DND-41 (cell line): ENCODE measurements around the gene G0S2.

ENCODE experiments used
- ATAC-seq: fragments of 200-7000 bp; cut with Tn5 transposase; 3 replicates; pipeline ENCODE4 v1.9.1; 2021; ENCODE audit warnings: low read depth; ENCODE audit not compliant: insufficient read depth
- DNase-seq: peaks from one replicate; pipeline ENCODE4 v3.0.0-alpha.2; 2020
- H2AFZ ChIP-seq: 2 replicates; pipeline ENCODE4 v1.6.0; 2012; ENCODE audit warnings: low read depth, low read length
- H3K27ac ChIP-seq: 2 replicates; pipeline ENCODE4 v1.5.1; 2012; ENCODE audit warnings: low read length, inconsistent platforms
- H3K27me3 ChIP-seq: fragments of 200-600 bp; sonication (generic); 2 replicates; pipeline ENCODE4 v1.6.0; 2012; ENCODE audit warnings: low read length, mild to moderate bottlenecking, inconsistent platforms; ENCODE audit not compliant: insufficient read depth, poor library complexity
- H3K36me3 ChIP-seq: 2 replicates; pipeline ENCODE4 v1.5.1; 2012; ENCODE audit warnings: low read length, inconsistent platforms; ENCODE audit not compliant: insufficient read depth
- H3K4me1 ChIP-seq: 2 replicates; pipeline ENCODE4 v1.5.1; 2012; ENCODE audit warnings: mild to moderate bottlenecking, low read length; ENCODE audit not compliant: insufficient read depth
- H3K4me2 ChIP-seq: 2 replicates; pipeline ENCODE4 v1.6.0; 2012; ENCODE audit warnings: mild to moderate bottlenecking, moderate library complexity, low read length, inconsistent platforms; ENCODE audit not compliant: insufficient read depth
- H3K4me3 ChIP-seq, 2 experiments: fragments of 200-600 bp in 1 of 2; shearing (Covaris generic) in 1 of 2; 2 replicates each; pipeline ENCODE4 v1.5.1; 2012 to 2016; ENCODE audit warnings: inconsistent platforms in 2 of 2, low read length in 2 of 2, mild to moderate bottlenecking in 2 of 2, low read depth in 1 of 2, moderate library complexity in 1 of 2
- H3K79me2 ChIP-seq: 2 replicates; pipeline ENCODE4 v1.6.0; 2012; ENCODE audit warnings: low read length, inconsistent platforms; ENCODE audit not compliant: insufficient read depth
- H3K9ac ChIP-seq: 2 replicates; pipeline ENCODE4 v1.6.0; 2012; ENCODE audit warnings: low read depth, mild to moderate bottlenecking, inconsistent platforms, low read length, moderate library complexity
- H3K9me3 ChIP-seq: 2 replicates; pipeline ENCODE4 v1.5.1; 2012; ENCODE audit warnings: low read length, moderate library complexity, mild to moderate bottlenecking, inconsistent platforms; ENCODE audit not compliant: insufficient read depth, severe bottlenecking
- H4K20me1 ChIP-seq: 2 replicates; pipeline ENCODE4 v1.6.0; 2012; ENCODE audit warnings: low read length; ENCODE audit not compliant: insufficient read depth
- EZH2 ChIP-seq: IDR thresholded peaks from 3 replicates; pipeline ENCODE4 v1.6.1; 2012; ENCODE audit warnings: borderline replicate concordance, low read depth, mild to moderate bottlenecking, moderate library complexity, low read length, inconsistent platforms; ENCODE audit not compliant: severe bottlenecking
- TF ChIP-seq, protein P1 (sequence below): IDR thresholded peaks from 2 replicates; pipeline ENCODE4 v1.5.1; 2012; ENCODE audit warnings: borderline replicate concordance, low read length, moderate library complexity, mild to moderate bottlenecking; ENCODE audit not compliant: poor library complexity, severe bottlenecking; ENCODE audit errors: extremely low read depth

The G0S2 gene

DNA sequence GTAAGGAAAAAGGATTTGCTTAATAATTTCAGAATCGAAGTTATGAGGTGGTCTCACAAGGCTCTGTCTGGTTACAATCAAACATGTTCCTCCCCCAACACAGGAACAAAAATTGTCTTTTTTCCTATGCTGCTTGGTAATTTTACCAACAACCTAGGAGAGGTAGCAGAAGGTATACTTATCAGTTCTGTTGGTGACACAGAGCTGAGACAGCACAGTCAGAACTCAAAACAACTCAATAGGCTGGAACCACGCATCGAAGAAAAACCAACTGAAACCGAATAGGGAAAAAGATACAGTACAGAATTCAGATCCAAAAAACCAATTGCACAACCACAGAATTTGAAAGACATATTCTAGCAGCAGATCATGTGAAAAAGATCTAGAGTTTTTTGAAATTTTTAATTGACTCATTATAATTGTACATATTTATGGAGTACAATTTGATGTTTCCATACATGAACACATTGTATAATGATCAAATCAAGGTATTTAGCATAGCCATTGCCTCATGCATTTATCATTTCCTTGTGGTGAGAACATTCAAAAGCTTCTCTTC is 3.8 kb downstream of the G0S2 start:
- Histone ChIP-seq H3K9me3 (no peaks in the 10 kb centered on the region), H4K20me1 (no peaks in the 10 kb centered on the region), H3K4me1 (no peaks in the 10 kb centered on the region), H3K4me3 (no peak overlapping the region), H3K9ac (no peak overlapping the region), H3K27ac (no peak overlapping the region), H3K36me3 (no peaks in the 10 kb centered on the region), H3K4me2 (no peak overlapping the region), H3K79me2 (no peaks in the 10 kb centered on the region), H3K27me3 (peaks cover 28% of the 10 kb centered on the region), H2AFZ (no peak overlapping the region)
- TF ChIP-seq, protein P1, sequence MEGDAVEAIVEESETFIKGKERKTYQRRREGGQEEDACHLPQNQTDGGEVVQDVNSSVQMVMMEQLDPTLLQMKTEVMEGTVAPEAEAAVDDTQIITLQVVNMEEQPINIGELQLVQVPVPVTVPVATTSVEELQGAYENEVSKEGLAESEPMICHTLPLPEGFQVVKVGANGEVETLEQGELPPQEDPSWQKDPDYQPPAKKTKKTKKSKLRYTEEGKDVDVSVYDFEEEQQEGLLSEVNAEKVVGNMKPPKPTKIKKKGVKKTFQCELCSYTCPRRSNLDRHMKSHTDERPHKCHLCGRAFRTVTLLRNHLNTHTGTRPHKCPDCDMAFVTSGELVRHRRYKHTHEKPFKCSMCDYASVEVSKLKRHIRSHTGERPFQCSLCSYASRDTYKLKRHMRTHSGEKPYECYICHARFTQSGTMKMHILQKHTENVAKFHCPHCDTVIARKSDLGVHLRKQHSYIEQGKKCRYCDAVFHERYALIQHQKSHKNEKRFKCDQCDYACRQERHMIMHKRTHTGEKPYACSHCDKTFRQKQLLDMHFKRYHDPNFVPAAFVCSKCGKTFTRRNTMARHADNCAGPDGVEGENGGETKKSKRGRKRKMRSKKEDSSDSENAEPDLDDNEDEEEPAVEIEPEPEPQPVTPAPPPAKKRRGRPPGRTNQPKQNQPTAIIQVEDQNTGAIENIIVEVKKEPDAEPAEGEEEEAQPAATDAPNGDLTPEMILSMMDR, result no peak
- TF ChIP-seq EZH2, result no peak
- DNase-seq (no peak), ATAC-seq (no peak)

DNA sequence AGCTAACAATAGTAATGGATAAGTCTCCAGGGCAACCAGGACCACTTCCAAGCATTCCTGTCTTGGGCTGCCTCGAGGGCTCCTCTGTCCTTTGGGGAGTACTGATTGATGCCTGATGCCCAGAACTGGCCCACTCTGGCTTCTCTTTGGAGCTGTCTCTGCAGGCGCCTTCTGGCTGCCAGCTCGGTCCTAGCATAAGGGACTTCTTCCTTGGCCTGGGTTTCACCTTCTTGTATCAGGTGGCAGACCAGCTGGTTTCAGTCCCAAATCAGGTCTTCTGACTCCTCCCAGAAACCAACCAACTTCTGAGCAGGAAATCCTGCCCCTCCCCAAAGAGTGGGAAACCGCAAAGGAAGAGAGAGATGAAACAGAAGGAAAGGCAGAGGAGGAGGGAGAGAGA is 10.6 kb downstream of the G0S2 start:
- peak; percentile 96 for ATAC-seq
- peaks cover 14% of the 10 kb centered on the region for H3K4me1 ChIP-seq
- no peaks in the 10 kb centered on the region for H3K36me3 ChIP-seq
- TF ChIP-seq, protein P1, result no peak
- TF ChIP-seq EZH2, result no peak
- H3K79me2 ChIP-seq, result no peaks in the 10 kb centered on the region
- no peak overlapping the region for H3K27ac ChIP-seq
- H2AFZ ChIP-seq, result no peak overlapping the region
- no peaks in the 10 kb centered on the region for H3K9me3 ChIP-seq
- 0 out of 2 replicates have a peak overlapping the region, but pooled peaks have one; percentile 13 for H3K4me2 ChIP-seq
- peaks cover 16% of the 10 kb centered on the region for H3K27me3 ChIP-seq
- DNase-seq, result peak; percentile 76
- H3K9ac ChIP-seq, result no peak overlapping the region
- H3K4me3 ChIP-seq, result no peak overlapping the region
- H4K20me1 ChIP-seq, result no peaks in the 10 kb centered on the region

DNA sequence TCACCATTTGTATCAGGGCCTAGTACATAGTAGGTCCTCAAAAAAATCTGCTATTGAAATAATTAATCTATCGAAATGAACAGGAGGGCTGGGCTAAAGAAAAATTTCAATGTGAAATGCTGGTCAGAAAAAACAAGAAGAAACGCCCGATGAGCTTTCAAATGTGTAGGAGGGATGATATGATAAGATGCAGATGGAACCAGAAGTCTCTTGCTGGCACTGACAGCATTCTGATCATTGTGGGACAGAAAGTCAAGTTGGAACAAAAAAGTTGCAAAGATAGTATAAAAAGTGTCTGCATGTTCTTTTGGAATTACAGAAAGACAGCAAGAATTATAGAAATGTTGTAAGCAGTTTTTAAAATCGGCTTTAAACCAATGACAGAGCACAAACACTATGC is 11.1 kb downstream of the G0S2 start:
- peaks cover 14% of the 10 kb centered on the region for H3K4me1 ChIP-seq
- no peak for TF ChIP-seq EZH2
- TF ChIP-seq, protein P1, result no peak
- no peak for ATAC-seq

More for the DNA sequence above, 11.1 kb downstream of the G0S2 start:
- Histone ChIP-seq H3K36me3 (no peaks in the 10 kb centered on the region), H3K4me3 (no peak overlapping the region), H4K20me1 (no peaks in the 10 kb centered on the region), H3K9ac (no peak overlapping the region), H3K27me3 (peaks cover 13% of the 10 kb centered on the region), H3K27ac (no peak overlapping the region), H3K79me2 (no peaks in the 10 kb centered on the region), H3K9me3 (no peaks in the 10 kb centered on the region), H3K4me2 (no peak overlapping the region), H2AFZ (no peak overlapping the region)
- DNase-seq, result no peak
